Activated CD8-positive, alpha-beta T cell treated with anti-CD3 and anti-CD28 coated beads, Interleukin-2, amount 10 ng/mL, durations not matched to agents 7 days and 5 days (primary cell): ENCODE results near the gene EME2. TPM values are rescaled to one million over a fixed set of nuclear protein-coding genes. Genes with fewer than 3 reads are reported as not detected.

Source experiments
- ATAC-seq: fragments of 150-1000 bp; cut with Tn5 transposase; one replicate; pipeline ENCODE4 v1.10.0; 2021; ENCODE audit warnings: moderate library complexity
- CTCF ChIA-PET: fragments of 350-600 bp; sonication (Branson Sonifier 250); formaldehyde crosslinking; loops from one replicate; lab custom pipeline; 2021; ENCODE audit warnings: antibody characterized with exemption; lab: Charles Lee
- POLR2A ChIA-PET: fragments of 350-600 bp; sonication (Branson Sonifier 250); formaldehyde crosslinking; loops from one replicate; lab custom pipeline; 2021; ENCODE audit warnings: antibody characterized with exemption; lab: Charles Lee
- DNase-seq: peaks from one replicate; pipeline ENCODE4 v3.0.0-alpha.2; 2020
- H3K27ac Mint-ChIP-seq: one replicate; pipeline ENCODE4 v1.8.0; 2021; ENCODE audit warnings: mild to moderate bottlenecking, mixed read lengths
- H3K27me3 Mint-ChIP-seq: one replicate; pipeline ENCODE4 v1.8.0; 2021; ENCODE audit warnings: low read depth, mixed read lengths
- H3K36me3 Mint-ChIP-seq: one replicate; pipeline ENCODE4 v1.8.0; 2021; ENCODE audit warnings: low read depth, mixed read lengths
- H3K4me1 Mint-ChIP-seq: one replicate; pipeline ENCODE4 v1.8.0; 2021; ENCODE audit warnings: low read depth, mixed read lengths
- H3K4me3 Mint-ChIP-seq: one replicate; pipeline ENCODE4 v1.8.0; 2021; ENCODE audit warnings: mild to moderate bottlenecking, mixed read lengths
- H3K9me3 Mint-ChIP-seq: one replicate; pipeline ENCODE4 v1.8.0; 2022; ENCODE audit warnings: mixed read lengths; ENCODE audit not compliant: insufficient read depth
- microRNA-seq: library from miRNA; unstranded; fragments of <30 nt; microRNA quantifications from one replicate; pipeline ENCODE4 v1.2.0, GENCODE V29; 2022
- total RNA-seq, 2 experiments: library from RNA; stranded (reverse); gene quantifications; one replicate each; pipeline ENCODE4 v1.2.3, GENCODE V29; 2021

EME2 gene
- total RNA-seq, 2 experiments from 2014 or later = 31.8 to 32.0 TPM

DNA sequence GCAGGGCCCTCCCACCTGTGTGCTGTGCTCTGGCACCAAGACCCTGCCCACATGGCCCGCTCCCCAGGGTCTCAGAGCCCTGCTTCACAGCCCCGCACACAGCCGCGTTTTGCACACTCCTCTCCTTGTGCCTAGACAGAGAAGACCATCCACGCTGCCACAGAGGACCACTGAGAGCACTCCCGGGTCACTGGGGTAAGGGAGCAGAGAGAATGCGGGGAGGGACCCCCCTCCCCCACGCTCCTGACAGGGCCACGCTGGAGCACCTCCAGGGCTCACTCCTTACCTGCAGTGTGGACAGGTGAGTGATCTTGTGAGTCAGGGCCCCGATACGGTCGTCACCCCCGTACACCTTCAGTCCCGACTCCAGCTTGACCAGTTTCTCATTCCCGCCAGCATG is 47.0 kb downstream of the EME2 start:
- DNase-seq (no peak), ATAC-seq (no peak)
- peaks cover 14% of the 10 kb centered on the region for H3K36me3 Mint-ChIP-seq
- no peak overlapping the region for H3K4me3 Mint-ChIP-seq
- CTCF ChIA-PET = no interaction called here
- peak overlapping the region; percentile 43 for H3K27ac Mint-ChIP-seq
- peaks cover 9% of the 10 kb centered on the region for H3K4me1 Mint-ChIP-seq
- POLR2A ChIA-PET = no interaction called here
- H3K9me3 Mint-ChIP-seq = no peaks in the 10 kb centered on the region
- H3K27me3 Mint-ChIP-seq = no peaks in the 10 kb centered on the region

DNA sequence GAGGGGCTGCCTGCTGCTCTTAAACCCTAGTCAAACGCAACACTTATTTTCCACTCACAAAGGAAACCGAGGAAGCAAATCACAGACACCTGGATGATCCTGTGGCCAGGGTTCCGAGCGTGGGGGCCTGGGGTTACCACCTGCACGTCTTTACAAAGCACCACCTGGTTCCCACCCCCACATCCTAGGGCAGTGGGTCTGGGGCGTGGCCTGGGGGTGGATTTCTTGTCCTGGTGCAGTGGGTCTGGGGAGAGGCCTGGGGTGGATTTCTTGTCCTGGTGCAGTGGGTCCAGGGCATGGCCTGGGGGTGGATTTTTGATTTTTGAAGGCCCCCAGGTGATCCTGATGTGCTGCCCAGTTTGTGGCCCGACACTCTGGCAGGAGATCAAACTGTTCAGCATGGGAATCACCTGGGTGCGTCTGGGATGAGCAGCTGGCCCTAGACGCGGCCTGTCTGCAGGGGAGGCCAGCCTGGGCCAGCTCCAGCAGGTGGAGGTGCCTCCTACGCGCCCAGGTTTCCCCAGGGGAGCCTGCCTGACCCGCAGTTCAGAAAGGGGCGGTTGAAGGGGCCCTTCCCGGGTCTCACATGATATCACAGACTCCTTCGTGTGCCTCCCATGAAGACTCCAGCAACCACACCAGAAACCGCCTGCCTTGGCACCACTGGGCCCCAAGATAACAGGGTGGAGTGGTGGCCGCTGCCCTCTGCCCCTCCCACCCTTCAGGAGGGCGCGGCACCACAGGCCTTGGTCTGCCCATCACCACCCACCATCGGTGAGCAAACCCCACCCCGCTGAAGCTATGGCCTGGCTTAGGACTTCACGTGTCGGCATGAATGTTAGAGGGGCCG is 47.7 kb downstream of the EME2 start:
- no peak for DNase-seq
- Mint-ChIP-seq H3K27ac (no peak overlapping the region), H3K27me3 (no peaks in the 10 kb centered on the region), H3K4me1 (peaks cover 15% of the 10 kb centered on the region), H3K9me3 (no peaks in the 10 kb centered on the region), H3K36me3 (peaks cover 9% of the 10 kb centered on the region), H3K4me3 (no peak overlapping the region)
- ATAC-seq = no peak
- ChIA-PET POLR2A (no interaction called here), CTCF (no interaction called here)

DNA sequence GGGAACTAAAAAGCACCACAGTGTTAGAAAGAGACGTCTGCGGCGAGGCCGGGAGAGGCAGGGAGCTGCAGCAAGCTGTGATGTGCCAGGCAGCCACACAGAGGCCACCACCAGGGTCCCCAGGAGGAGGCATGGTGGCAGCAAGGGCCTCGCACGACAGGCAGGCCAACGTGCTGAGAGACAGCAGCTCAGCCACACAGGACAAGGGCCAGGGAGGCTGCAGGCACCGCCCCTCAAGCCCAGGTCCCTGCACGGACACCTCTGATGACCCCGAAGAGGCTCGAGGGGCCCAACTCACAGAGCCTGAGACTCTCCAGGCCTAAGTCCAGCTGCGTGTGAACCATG is 48.3 kb downstream of the EME2 start:
- Mint-ChIP-seq H3K27me3 (no peaks in the 10 kb centered on the region), H3K36me3 (peaks cover 5% of the 10 kb centered on the region), H3K9me3 (no peaks in the 10 kb centered on the region), H3K4me3 (no peak overlapping the region), H3K4me1 (peaks cover 21% of the 10 kb centered on the region), H3K27ac (no peak overlapping the region)
- ATAC-seq (no peak), DNase-seq (no peak)
- CTCF ChIA-PET = no interaction called here
- POLR2A ChIA-PET = no interaction called here

DNA sequence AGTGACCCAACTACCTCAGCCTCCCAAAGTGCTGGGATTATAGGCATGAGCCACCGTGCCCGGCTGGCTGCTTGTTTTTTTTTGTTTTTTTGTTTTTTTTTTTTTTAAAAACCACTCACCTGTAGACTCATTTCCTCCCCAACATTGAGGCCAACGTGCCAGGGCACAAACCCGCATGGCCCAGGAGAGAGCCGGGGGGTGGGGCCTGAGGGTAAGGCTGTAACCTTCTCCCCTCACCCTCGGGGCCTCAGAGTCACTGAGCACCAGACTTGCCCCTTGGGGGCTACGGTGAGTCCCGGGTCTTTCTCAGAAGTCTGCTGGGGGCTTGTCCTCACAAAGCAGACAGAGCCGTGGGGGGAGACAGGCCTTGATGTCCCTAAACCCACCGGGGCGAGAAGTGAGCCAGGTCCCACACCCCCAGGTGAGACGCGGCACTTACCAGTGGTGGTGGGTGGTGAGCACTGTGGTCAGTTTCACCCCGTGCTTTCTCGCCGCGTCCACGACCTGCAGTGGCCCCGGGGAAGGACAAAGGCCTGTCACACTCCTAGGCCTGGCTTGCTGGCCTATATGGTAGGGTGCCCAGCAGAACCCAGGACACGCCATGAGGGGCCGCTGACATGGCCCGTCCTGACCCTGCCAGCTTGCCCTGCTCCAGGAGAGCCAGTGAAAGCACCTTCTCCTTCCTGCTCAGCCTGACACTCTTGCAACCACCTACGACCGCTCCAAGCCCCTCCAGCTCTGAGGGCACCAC is 49.4 kb downstream of the EME2 start:
- Mint-ChIP-seq H3K27me3 (no peaks in the 10 kb centered on the region), H3K27ac (no peak overlapping the region), H3K4me3 (no peak overlapping the region), H3K36me3 (peaks cover 5% of the 10 kb centered on the region), H3K9me3 (no peaks in the 10 kb centered on the region), H3K4me1 (peaks cover 21% of the 10 kb centered on the region)
- POLR2A ChIA-PET = interaction anchor here (1.6 kb wide), 1 partner anchor 10 kb away, joined by 3 read pairs; no protein-coding TSS in a partner anchor
- DNase-seq = no peak
- CTCF ChIA-PET = no interaction called here
- no peak for ATAC-seq

DNA sequence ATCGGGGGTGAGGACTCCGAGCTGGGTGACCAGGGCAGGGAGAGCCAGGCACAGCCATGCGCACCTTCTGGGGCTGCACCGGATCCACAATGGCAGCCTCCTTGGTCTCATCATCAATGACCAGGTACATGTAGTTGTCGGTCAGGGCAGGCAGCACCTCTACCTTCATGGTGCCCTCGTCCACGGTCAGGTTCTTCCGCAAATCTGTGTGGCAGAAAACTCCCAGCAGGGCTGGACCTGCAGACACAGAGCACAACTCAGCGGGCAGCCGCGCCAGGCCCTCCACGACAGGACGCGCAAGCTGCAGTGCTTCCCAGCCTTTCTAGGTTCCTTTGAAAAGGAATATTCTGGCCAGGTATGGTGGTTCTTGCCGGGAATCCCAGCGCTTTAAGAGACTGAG is 50.2 kb downstream of the EME2 start:
- POLR2A ChIA-PET = interaction anchor here (1.6 kb wide), 1 partner anchor 11 kb away, joined by 3 read pairs; no protein-coding TSS in a partner anchor
- CTCF ChIA-PET = interaction anchor here (2.3 kb wide), 1 partner anchor 9 kb away, joined by 7 read pairs; no protein-coding TSS in a partner anchor
- Mint-ChIP-seq H3K4me3 (no peak overlapping the region), H3K36me3 (peaks cover 3% of the 10 kb centered on the region), H3K27me3 (no peaks in the 10 kb centered on the region), H3K27ac (no peak overlapping the region), H3K9me3 (no peaks in the 10 kb centered on the region), H3K4me1 (peaks cover 27% of the 10 kb centered on the region)
- no peak for ATAC-seq
- no peak for DNase-seq

DNA sequence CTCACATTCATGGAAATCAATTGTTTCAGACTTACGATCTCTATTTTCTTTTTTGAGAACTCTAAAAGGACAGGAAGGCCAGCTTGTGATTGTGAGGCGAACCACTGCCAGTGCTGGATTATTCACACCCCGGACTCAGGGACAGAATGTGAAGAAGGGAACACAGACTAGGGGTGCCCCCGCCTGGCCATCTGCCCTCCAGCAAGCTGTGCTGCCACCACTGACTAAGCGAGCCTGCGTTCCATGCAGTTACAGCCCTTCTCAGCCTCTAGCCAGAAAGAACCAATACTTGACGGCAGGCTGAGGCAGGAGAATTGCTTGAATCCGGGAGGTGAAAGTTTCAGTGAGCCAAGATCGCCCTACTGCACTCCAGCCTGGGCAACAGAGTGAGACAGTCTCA is 51.2 kb downstream of the EME2 start:
- no peaks in the 10 kb centered on the region for H3K9me3 Mint-ChIP-seq
- ChIA-PET POLR2A (interaction anchor here (1.6 kb wide), 1 partner anchor 12 kb away, joined by 3 read pairs; no protein-coding TSS in a partner anchor), CTCF (interaction anchor here (0.5 to 2.3 kb wide), 4 partner anchors 10 to 41 kb away, joined by 3 to 7 read pairs (median 4); partner anchors contain the start of genes NUBP2 and SPSB3)
- no peak for ATAC-seq
- H3K4me1 Mint-ChIP-seq = peaks cover 35% of the 10 kb centered on the region
- H3K27me3 Mint-ChIP-seq = no peaks in the 10 kb centered on the region
- DNase-seq = peak; percentile 35
- H3K36me3 Mint-ChIP-seq = peaks cover 4% of the 10 kb centered on the region
- no peak overlapping the region for H3K27ac Mint-ChIP-seq
- H3K4me3 Mint-ChIP-seq = no peak overlapping the region

DNA sequence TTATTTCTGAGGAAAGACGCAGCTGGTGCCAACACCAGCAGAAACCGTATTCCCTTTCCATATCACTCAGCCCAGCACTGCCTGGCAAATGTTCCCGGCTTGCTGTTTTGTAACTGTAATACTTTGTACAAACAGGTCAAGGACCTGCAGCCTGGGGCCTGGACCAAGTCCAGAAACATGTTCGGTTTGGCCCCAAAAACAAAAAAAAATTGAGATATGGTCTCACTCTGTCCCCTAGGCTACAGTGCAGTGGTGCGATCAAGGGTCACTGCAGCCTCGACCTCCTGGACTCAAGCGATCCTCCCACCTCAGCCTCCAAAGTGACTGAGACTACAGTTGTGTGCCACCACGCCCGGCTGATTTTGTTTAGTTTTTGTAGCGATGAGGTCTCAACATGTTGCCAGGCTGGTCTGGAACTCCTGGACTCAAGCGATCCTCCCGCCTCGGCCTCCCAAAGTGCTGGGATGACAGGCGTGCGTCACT is 52.8 kb downstream of the EME2 start:
- no peak for DNase-seq
- H3K4me1 Mint-ChIP-seq = peaks cover 41% of the 10 kb centered on the region
- H3K27me3 Mint-ChIP-seq = no peaks in the 10 kb centered on the region
- peak overlapping the region; percentile 86 for H3K27ac Mint-ChIP-seq
- ATAC-seq = no peak
- no peaks in the 10 kb centered on the region for H3K9me3 Mint-ChIP-seq
- H3K36me3 Mint-ChIP-seq = peaks cover 6% of the 10 kb centered on the region
- peak overlapping the region; percentile 80 for H3K4me3 Mint-ChIP-seq
- CTCF ChIA-PET = interaction anchor here (2.3 kb wide), 1 partner anchor 12 kb away, joined by 7 read pairs; no protein-coding TSS in a partner anchor
- POLR2A ChIA-PET = interaction anchor here (2.5 kb wide), 1 partner anchor 120 kb away, joined by 6 read pairs; the partner anchor contains the start of gene MAPK8IP3

Small RNA genes lying within 50 kb of the gene (microRNA-seq; reads per million reads assigned to microRNA genes)
- gene MIR3177 = 6.9 reads per million, percentile 13 among the genes with 10 or more reads in this experiment

Other genes starting within 250 kb of the EME2 start
- 10 to 100 TPM; 35.1 to 35.6 TPM for gene TMEM204, start 239.1 kb upstream of the EME2 start, total RNA-seq
- 10 to 100 TPM; 10.3 to 15.4 TPM for gene IFT140, start 160.7 kb upstream of the EME2 start, total RNA-seq
- gene CRAMP1, start 160.4 kb upstream of the EME2 start, total RNA-seq = 10 to 100 TPM; 23.9 to 25.2 TPM
- gene JPT2, start 94.5 kb upstream of the EME2 start, total RNA-seq = 10 to 100 TPM; 56.1 to 61.7 TPM
- gene MAPK8IP3, start 66.6 kb upstream of the EME2 start, total RNA-seq = 10 to 100 TPM; 75.9 to 82.7 TPM
- 10 to 100 TPM; 41.3 to 41.4 TPM for gene NME3, start 1.3 kb upstream of the EME2 start, total RNA-seq
- 100 to 1,000 TPM; 126 to 135 TPM for gene MRPS34, start 324 bp downstream of the EME2 start, total RNA-seq
- 10 to 100 TPM; 31.1 to 33.0 TPM for gene SPSB3, start 9.8 kb downstream of the EME2 start, total RNA-seq
- gene NUBP2, start 10.2 kb downstream of the EME2 start, total RNA-seq = 10 to 100 TPM; 58.5 to 61.8 TPM
- gene IGFALS, start 20.9 kb downstream of the EME2 start, total RNA-seq = under 1 TPM in 1 of 2 experiments, not detected in 1; 0.13 TPM
- 10 to 100 TPM; 48.0 to 50.4 TPM for gene HAGH, start 54.0 kb downstream of the EME2 start, total RNA-seq
- gene FAHD1, start 54.4 kb downstream of the EME2 start, total RNA-seq = 10 to 100 TPM; 14.5 to 14.6 TPM
- not detected for gene MEIOB, start 99.4 kb downstream of the EME2 start, total RNA-seq
- gene HS3ST6, start 145.6 kb downstream of the EME2 start, total RNA-seq = not detected
- gene MSRB1, start 170.4 kb downstream of the EME2 start, total RNA-seq = 10 to 100 TPM; 13.2 to 13.9 TPM
- gene RPL3L, start 181.9 kb downstream of the EME2 start, total RNA-seq = under 1 TPM in 1 of 2 experiments, not detected in 1; 0.53 TPM
- gene NDUFB10, start 186.7 kb downstream of the EME2 start, total RNA-seq = 100 to 1,000 TPM; 141 to 147 TPM
- gene RPS2, start 192.0 kb downstream of the EME2 start, total RNA-seq = 1,000 to 10,000 TPM; 2,821 to 2,910 TPM
- not detected for gene RNF151, start 194.0 kb downstream of the EME2 start, total RNA-seq
- gene TBL3, start 199.2 kb downstream of the EME2 start, total RNA-seq = 10 to 100 TPM; 37.6 to 37.9 TPM
- not detected for gene NOXO1, start 208.7 kb downstream of the EME2 start, total RNA-seq
- 10 to 100 TPM; 27.2 to 30.5 TPM for gene GFER, start 211.4 kb downstream of the EME2 start, total RNA-seq
- gene SYNGR3, start 217.2 kb downstream of the EME2 start, total RNA-seq = 1 to 10 TPM; 2.6 to 3.4 TPM
- gene ZNF598, start 237.0 kb downstream of the EME2 start, total RNA-seq = 10 to 100 TPM; 75.1 to 75.9 TPM
- under 1 TPM in 1 of 2 experiments, not detected in 1; 0.73 TPM for gene NPW, start 247.0 kb downstream of the EME2 start, total RNA-seq